Endothelial cell of umbilical vein (primary cell): ENCODE measurements around the gene USPL1. TPM values are rescaled to one million over a fixed set of nuclear protein-coding genes. Genes with fewer than 3 reads are reported as not detected.

Experiments
- BruUV-seq: library from RNA; stranded (reverse); fragments of 400-500 nt; replicated peaks from 2 replicates; lab custom pipeline; 2021; lab: Mats Ljungman, UMichigan
- CTCF ChIA-PET: fragments of 300-600, 350-600 bp; sonication (Branson Sonifier 250); formaldehyde crosslinking; loops from one replicate; lab custom pipeline; 2021; ENCODE audit warnings: antibody characterized with exemption, inconsistent platforms; lab: Charles Lee
- POLR2A ChIA-PET: fragments of 300-600, 350-600 bp; sonication (Branson Sonifier 250); formaldehyde crosslinking; loops from one replicate; lab custom pipeline; 2021; ENCODE audit warnings: antibody characterized with exemption, inconsistent platforms; lab: Charles Lee
- DNase-seq: peaks from one replicate; pipeline ENCODE4 v3.0.0-alpha.2; 2011; ENCODE audit warnings: low read depth, low spot score
- FAIRE-seq: peaks from 2 replicates; lab custom pipeline; 2011; peaks lifted over from hg19 to GRCh38; lab: Jason Lieb, UNC
- H2AFZ ChIP-seq: 2 replicates; pipeline ENCODE4 v1.6.0; 2012; ENCODE audit warnings: low read depth, low read length, control low read depth, inconsistent platforms
- H3K27ac ChIP-seq: 2 replicates; pipeline ENCODE4 v1.5.1; 2011; ENCODE audit warnings: low read depth, mild to moderate bottlenecking, control low read depth, low read length, moderate library complexity; ENCODE audit not compliant: insufficient read depth
- H3K27me3 ChIP-seq, 2 experiments: 2 replicates each; pipeline versions ENCODE4 v1.6.0 to v1.6.1; 2011; ENCODE audit warnings: low read length in 2 of 2, mixed read lengths in 1 of 2; ENCODE audit not compliant: control insufficient read depth in 2 of 2, insufficient read depth in 2 of 2
- H3K36me3 ChIP-seq, 2 experiments: 2 replicates in 1 of 2; 3 replicates in 1 of 2; pipeline ENCODE4 v1.5.1; 2011; ENCODE audit warnings: low read length in 2 of 2, mild to moderate bottlenecking in 1 of 2, moderate library complexity in 1 of 2; ENCODE audit not compliant: control insufficient read depth in 2 of 2, insufficient read depth in 2 of 2; ENCODE audit errors: extremely low read depth in 1 of 2
- H3K4me1 ChIP-seq: 3 replicates; pipeline ENCODE4 v1.5.1; 2011; ENCODE audit warnings: mild to moderate bottlenecking, low read length; ENCODE audit not compliant: control insufficient read depth, insufficient read depth; ENCODE audit errors: extremely low read depth
- H3K4me2 ChIP-seq: 2 replicates; pipeline ENCODE4 v1.6.1; 2011; ENCODE audit warnings: low read length, control low read depth, mixed read lengths; ENCODE audit not compliant: insufficient read depth
- H3K4me3 ChIP-seq, 3 experiments: fragments of 200-600 bp in 1 of 3; sonication (generic), shearing (Covaris generic) in 1 of 3; replicated peaks in 1 of 3; 2 replicates each; pipeline ENCODE4 v1.5.1; 2011 to 2016; ENCODE audit warnings: control low read depth in 3 of 3, low read length in 3 of 3, mild to moderate bottlenecking in 2 of 3, inconsistent platforms in 1 of 3, low read depth in 1 of 3, moderate library complexity in 1 of 3; ENCODE audit not compliant: insufficient read depth in 1 of 3
- H3K79me2 ChIP-seq: 2 replicates; pipeline ENCODE4 v1.6.0; 2012; ENCODE audit warnings: low read length, inconsistent platforms; ENCODE audit not compliant: control insufficient read depth, insufficient read depth
- H3K9ac ChIP-seq: replicated peaks from 2 replicates; pipeline ENCODE3; 2011; ENCODE audit warnings: low read length, control low read depth; ENCODE audit not compliant: insufficient read depth; ENCODE audit errors: extremely low read depth
- H3K9me1 ChIP-seq: replicated peaks from 3 replicates; pipeline ENCODE4 v1.6.0; 2011; ENCODE audit warnings: mild to moderate bottlenecking, low read length; ENCODE audit not compliant: control insufficient read depth, insufficient read depth; ENCODE audit errors: extremely low read depth
- H3K9me3 ChIP-seq: replicated peaks from 2 replicates; pipeline ENCODE4 v1.5.1; 2012; ENCODE audit warnings: low read length, inconsistent platforms; ENCODE audit not compliant: control insufficient read depth, insufficient read depth
- H4K20me1 ChIP-seq: replicated peaks from 2 replicates; pipeline ENCODE3; 2011; ENCODE audit warnings: mild to moderate bottlenecking, low read length; ENCODE audit not compliant: control insufficient read depth, insufficient read depth; ENCODE audit errors: extremely low read depth
- EZH2 ChIP-seq: IDR thresholded peaks from 2 replicates; pipeline ENCODE4 v1.6.1; 2012; ENCODE audit warnings: borderline replicate concordance, low read depth, mild to moderate bottlenecking, moderate library complexity, low read length, inconsistent platforms; ENCODE audit not compliant: severe bottlenecking
- GATA2 ChIP-seq: IDR thresholded peaks from 2 replicates; pipeline ENCODE4 v1.7.0; 2011; ENCODE audit warnings: low read depth, mild to moderate bottlenecking, moderate library complexity, mixed read lengths, low read length; ENCODE audit not compliant: insufficient read length, insufficient read depth
- POLR2AphosphoS5 ChIP-seq: IDR thresholded peaks from 2 replicates; pipeline ENCODE4 v1.6.1; 2012; ENCODE audit warnings: low read depth, mild to moderate bottlenecking, control low read depth, low read length, moderate library complexity; ENCODE audit not compliant: insufficient read depth
- dilution Hi-C: fragments of 300-500 bp; cut with MboI; formaldehyde crosslinking; loops from one replicate; pipeline ENCODE4 v1.15.0; 2019; ENCODE audit warnings: low sequenced_read_pairs; ENCODE audit not compliant: extremely low pct_ligation_motif_present
- intact Hi-C: fragments of 100-400 bp; cut with micrococcal nuclease; formaldehyde crosslinking; loops from one replicate; pipeline ENCODE4 v1.10.0; 2022
- polyA plus RNA-seq, 4 experiments: library from polyadenylated mRNA; depleted of rRNA in 3 of 4; stranded (reverse) in 3 of 4; unstranded in 1 of 4; fragments of >200 nt; gene quantifications; 2 replicates each; pipeline versions ENCODE4 v1.2.1 to v1.2.3, GENCODE V29; 2011 to 2012; ENCODE audit warnings: missing spikeins in 1 of 4
- total RNA-seq: library from RNA; stranded (reverse); gene quantifications from 2 replicates; pipeline ENCODE4 v1.2.3, GENCODE V29; 2021
- TF ChIP-seq, protein P1 (sequence below), 2 donors: IDR thresholded peaks; 1 replicate in 1 of 2; 2 replicates in 1 of 2; pipeline ENCODE4 v1.5.1; 2011; ENCODE audit warnings: low read length in 2 of 2, mild to moderate bottlenecking in 2 of 2, moderate library complexity in 2 of 2, control low read depth in 1 of 2, inconsistent platforms in 1 of 2, low read depth in 1 of 2; ENCODE audit not compliant: insufficient read depth in 1 of 2; ENCODE audit errors: extremely low read depth in 1 of 2

Gene USPL1
- total and polyA plus RNA-seq, 2 donors (not counting 3 experiments of a cell fraction or from before 2014, with no cell fraction given), result 14.6 to 21.0 TPM

DNA sequence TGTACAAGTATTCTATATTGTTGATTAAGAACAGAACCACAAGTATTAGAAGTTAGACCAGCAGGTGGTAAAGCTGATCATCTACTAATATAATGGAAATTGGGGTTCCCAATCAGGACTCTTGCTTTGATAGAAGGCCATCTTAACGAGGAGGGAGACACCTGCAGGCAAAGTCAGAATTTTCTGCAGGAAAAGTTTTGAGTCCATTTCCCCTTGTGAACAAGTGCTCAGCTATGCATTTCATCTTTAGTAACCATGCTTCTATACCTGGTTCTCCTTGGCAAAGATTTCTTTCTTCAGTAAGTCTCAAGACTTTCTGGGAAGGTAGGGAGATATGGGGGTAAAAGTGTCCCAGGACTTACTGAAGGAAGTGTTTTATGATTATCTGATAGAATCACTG is 36.1 kb upstream of the USPL1 start:
- BruUV-seq, result no TSS peak
- Histone ChIP-seq H3K9ac (no peak overlapping the region), H4K20me1 (no peaks in the 10 kb centered on the region), H2AFZ (no peak overlapping the region), H3K27ac (no peak overlapping the region), H3K27me3 (no peaks in the 10 kb centered on the region), H3K79me2 (no peaks in the 10 kb centered on the region), H3K9me1 (no peaks in the 10 kb centered on the region), H3K4me3 (no peak overlapping the region), H3K4me1 (no peaks in the 10 kb centered on the region), H3K4me2 (no peak overlapping the region), H3K36me3 (no peaks in the 10 kb centered on the region), H3K9me3 (no peaks in the 10 kb centered on the region)
- TF ChIP-seq, protein P1, sequence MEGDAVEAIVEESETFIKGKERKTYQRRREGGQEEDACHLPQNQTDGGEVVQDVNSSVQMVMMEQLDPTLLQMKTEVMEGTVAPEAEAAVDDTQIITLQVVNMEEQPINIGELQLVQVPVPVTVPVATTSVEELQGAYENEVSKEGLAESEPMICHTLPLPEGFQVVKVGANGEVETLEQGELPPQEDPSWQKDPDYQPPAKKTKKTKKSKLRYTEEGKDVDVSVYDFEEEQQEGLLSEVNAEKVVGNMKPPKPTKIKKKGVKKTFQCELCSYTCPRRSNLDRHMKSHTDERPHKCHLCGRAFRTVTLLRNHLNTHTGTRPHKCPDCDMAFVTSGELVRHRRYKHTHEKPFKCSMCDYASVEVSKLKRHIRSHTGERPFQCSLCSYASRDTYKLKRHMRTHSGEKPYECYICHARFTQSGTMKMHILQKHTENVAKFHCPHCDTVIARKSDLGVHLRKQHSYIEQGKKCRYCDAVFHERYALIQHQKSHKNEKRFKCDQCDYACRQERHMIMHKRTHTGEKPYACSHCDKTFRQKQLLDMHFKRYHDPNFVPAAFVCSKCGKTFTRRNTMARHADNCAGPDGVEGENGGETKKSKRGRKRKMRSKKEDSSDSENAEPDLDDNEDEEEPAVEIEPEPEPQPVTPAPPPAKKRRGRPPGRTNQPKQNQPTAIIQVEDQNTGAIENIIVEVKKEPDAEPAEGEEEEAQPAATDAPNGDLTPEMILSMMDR (IDR thresholded peaks at IDR 0.05; ENCODE audit: extremely low read depth in 1 of 2, insufficient read depth in 1 of 2, low read depth in 1 of 2, low read length in 2 of 2), result peak in 1 of 2 donors; percentile 23
- no peak for TF ChIP-seq EZH2
- ChIA-PET POLR2A (no interaction called here), CTCF (interaction anchor here (0.7 to 4.9 kb wide), 15 partner anchors 9 to 469 kb away, joined by 3 to 38 read pairs (median 3); no protein-coding TSS in a partner anchor)
- intact Hi-C loops, result no loop called here
- dilution Hi-C loops, result no loop called here
- peak; percentile 32 for DNase-seq
- no peak for FAIRE-seq

DNA sequence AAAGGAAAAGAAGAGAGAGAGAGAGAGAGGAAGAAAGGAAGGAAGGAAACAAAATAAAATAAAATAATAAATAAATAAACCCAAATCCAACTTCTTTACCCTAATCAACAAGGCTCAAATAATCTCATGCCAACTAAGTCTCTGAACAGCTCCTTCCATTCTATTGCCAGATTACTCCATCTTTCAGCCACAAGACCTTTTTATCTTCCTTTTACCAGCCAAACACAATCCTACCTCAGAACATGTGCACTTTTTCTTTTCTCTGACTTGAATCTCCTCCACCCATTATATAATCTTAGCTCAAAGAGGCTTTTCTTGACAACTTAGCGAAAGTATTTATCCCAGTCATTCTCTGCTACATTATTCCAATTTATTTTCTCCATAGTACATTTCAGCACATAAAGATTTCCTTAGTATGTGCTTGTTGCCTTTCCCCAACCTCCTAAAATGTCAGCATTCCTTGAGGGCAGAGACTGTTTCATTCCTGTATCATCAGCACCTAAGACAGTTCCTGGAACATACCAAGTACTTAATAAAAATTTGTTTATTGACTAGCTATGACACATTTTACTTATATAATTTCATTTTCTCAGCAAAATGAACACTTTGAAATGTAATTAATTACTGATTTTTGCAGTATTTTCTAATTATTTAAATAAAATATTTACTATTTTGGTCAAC is 33.5 kb upstream of the USPL1 start:
- no TSS peak for BruUV-seq
- Histone ChIP-seq H3K36me3 (no peaks in the 10 kb centered on the region), H3K9ac (no peak overlapping the region), H3K27me3 (no peaks in the 10 kb centered on the region), H3K4me2 (no peak overlapping the region), H3K79me2 (no peaks in the 10 kb centered on the region), H3K27ac (no peak overlapping the region), H2AFZ (no peak overlapping the region), H3K9me1 (no peaks in the 10 kb centered on the region), H3K4me3 (no peak overlapping the region), H4K20me1 (no peaks in the 10 kb centered on the region), H3K4me1 (no peaks in the 10 kb centered on the region), H3K9me3 (no peaks in the 10 kb centered on the region)
- ChIA-PET CTCF (interaction anchor here (1.5 to 4.9 kb wide), 2 partner anchors 282 to 452 kb away, joined by 3 to 38 read pairs; no protein-coding TSS in a partner anchor), POLR2A (no interaction called here)
- intact Hi-C loops (no loop called here), dilution Hi-C loops (no loop called here)
- TF ChIP-seq POLR2AphosphoS5, result no peak
- no peak for TF ChIP-seq EZH2
- TF ChIP-seq GATA2, result no peak
- FAIRE-seq (no peak), DNase-seq (no peak)
